Activated T-cell treated with anti-CD3 and anti-CD28 coated beads, Interleukin-2, amount 50 U/mL, for 72 hours (primary cell): ENCODE results near the gene DCAF11. TPM values are rescaled to one million over a fixed set of nuclear protein-coding genes. Genes with fewer than 3 reads are reported as not detected.

Experiments used
- ATAC-seq, 2 donors: fragments of 150-1000 bp; cut with Tn5 transposase; replicated peaks in 1 of 2; 2 replicates each; pipeline ENCODE4 v1.10.0; 2021; ENCODE audit warnings: moderate library complexity in 2 of 2, mild to moderate bottlenecking in 1 of 2
- DNase-seq, 2 donors: peaks; one replicate each; pipeline ENCODE4 v3.0.0; 2021 to 2022; ENCODE audit warnings: mixed read lengths in 1 of 2
- H3K27ac Mint-ChIP-seq: one replicate; pipeline ENCODE4 v1.8.0; 2022; ENCODE audit warnings: mild to moderate bottlenecking, moderate library complexity, mixed read lengths
- H3K27me3 Mint-ChIP-seq: one replicate; pipeline ENCODE4 v1.8.0; 2022; ENCODE audit warnings: low read depth, mixed read lengths
- H3K36me3 Mint-ChIP-seq, 2 donors: one replicate each; pipeline ENCODE4 v1.8.0; 2022; ENCODE audit warnings: mixed read lengths in 2 of 2, mild to moderate bottlenecking in 1 of 2; ENCODE audit not compliant: insufficient read depth in 2 of 2
- H3K4me1 Mint-ChIP-seq: one replicate; pipeline ENCODE4 v1.8.0; 2022; ENCODE audit warnings: low read depth, mixed read lengths
- H3K4me3 Mint-ChIP-seq, 2 donors: one replicate each; pipeline ENCODE4 v1.8.0; 2022; ENCODE audit warnings: mild to moderate bottlenecking in 2 of 2, mixed read lengths in 2 of 2, moderate library complexity in 2 of 2
- H3K9me3 Mint-ChIP-seq, 2 donors: one replicate each; pipeline ENCODE4 v1.8.0; 2022; ENCODE audit warnings: mixed read lengths in 2 of 2
- total RNA-seq, 2 donors: library from RNA; stranded (reverse); gene quantifications; one replicate each; pipeline ENCODE4 v1.2.3, GENCODE V29; 2022

Gene DCAF11
- total RNA-seq, 2 donors from 2014 or later = 109 to 124 TPM

DNA sequence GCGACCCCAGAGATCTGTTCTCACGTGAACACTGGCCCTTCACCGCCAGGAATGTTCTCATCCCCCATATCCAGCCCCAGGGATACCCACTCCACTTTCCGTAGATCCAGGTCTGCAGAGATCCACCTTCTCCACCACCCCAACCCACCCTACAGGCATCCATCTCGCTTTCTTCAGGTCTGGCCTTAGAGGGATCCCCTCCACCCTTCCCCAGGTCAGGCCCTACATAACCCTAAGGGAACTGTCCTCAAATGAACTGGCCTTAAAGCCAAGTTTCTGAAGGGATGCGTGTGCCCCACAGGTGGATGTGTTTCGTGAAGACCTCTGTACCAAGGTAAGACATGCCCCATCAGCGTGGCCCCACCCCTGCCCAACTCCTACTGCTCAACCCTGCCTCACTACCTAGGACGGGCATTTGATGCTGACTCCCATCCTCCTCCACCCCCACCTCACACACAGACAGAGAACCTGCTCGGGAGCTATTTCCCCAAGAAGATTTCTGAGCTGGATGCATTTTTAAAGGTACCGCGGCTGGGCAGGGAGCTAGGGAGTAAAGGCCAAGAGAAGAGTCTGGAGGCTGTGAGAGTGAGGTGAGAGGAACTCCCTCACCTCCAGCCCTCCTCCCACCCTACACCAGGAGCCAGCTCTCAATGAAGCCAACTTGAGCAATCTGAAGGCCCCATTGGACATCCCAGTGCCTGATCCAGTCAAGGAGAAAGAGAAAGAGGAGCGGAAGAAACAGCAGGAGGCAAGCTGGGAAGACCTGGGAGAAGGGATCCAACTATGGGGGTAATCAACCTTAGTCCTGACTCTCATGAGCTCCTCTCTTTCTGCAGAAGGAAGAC is 22.3 kb downstream of the DCAF11 start:
- no peak for ATAC-seq
- Mint-ChIP-seq H3K27ac (peak overlapping the region; percentile 91), H3K36me3 (peaks cover 11 to 22% of the 10 kb centered on the region in 2 donors), H3K4me3 (peak overlapping the region; percentile 92 to 95), H3K4me1 (peaks cover 61% of the 10 kb centered on the region), H3K27me3 (no peaks in the 10 kb centered on the region), H3K9me3 (no peaks in the 10 kb centered on the region)
- no peak for DNase-seq

DNA sequence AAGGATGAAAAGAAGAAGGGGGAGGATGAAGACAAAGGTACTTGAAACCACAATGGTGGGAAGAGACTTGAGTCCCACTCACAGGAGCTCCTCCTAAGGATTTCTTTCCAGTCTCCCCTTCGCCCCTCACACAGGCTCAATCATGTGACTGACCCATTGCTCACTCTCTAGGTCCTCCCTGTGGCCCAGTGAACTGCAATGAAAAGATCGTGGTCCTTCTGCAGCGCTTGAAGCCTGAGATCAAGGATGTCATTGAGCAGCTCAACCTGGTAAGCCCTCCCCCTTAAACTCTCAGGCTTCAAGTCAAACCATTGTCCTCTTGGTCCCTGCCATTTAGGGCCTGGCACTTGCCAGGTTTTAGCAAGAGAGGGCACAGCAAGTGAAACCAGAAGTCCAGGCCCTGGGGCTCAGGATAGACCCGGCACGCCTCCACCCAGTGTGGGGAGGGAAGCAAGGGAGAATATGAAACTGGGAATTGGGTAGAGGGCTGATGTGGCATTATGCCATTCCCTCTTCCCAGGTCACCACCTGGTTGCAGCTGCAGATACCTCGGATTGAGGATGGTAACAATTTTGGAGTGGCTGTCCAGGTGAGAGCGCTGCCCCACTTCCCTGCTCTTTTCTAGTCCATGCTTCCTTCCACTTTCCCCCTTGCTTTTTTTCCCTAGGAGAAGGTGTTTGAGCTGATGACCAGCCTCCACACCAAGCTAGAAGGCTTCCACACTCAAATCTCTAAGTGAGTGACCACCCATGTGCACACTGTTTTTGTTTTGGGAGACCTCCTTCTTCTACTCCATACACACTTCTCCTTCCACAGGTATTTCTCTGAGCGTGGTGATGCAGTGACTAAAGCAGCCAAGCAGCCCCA is 23.2 kb downstream of the DCAF11 start:
- Mint-ChIP-seq H3K27me3 (no peaks in the 10 kb centered on the region), H3K4me1 (peaks cover 61% of the 10 kb centered on the region), H3K36me3 (peaks cover 13 to 25% of the 10 kb centered on the region in 2 donors), H3K9me3 (no peaks in the 10 kb centered on the region), H3K27ac (peak overlapping the region; percentile 91), H3K4me3 (peak overlapping the region; percentile 92 to 95)
- ATAC-seq = no peak
- DNase-seq = no peak

DNA sequence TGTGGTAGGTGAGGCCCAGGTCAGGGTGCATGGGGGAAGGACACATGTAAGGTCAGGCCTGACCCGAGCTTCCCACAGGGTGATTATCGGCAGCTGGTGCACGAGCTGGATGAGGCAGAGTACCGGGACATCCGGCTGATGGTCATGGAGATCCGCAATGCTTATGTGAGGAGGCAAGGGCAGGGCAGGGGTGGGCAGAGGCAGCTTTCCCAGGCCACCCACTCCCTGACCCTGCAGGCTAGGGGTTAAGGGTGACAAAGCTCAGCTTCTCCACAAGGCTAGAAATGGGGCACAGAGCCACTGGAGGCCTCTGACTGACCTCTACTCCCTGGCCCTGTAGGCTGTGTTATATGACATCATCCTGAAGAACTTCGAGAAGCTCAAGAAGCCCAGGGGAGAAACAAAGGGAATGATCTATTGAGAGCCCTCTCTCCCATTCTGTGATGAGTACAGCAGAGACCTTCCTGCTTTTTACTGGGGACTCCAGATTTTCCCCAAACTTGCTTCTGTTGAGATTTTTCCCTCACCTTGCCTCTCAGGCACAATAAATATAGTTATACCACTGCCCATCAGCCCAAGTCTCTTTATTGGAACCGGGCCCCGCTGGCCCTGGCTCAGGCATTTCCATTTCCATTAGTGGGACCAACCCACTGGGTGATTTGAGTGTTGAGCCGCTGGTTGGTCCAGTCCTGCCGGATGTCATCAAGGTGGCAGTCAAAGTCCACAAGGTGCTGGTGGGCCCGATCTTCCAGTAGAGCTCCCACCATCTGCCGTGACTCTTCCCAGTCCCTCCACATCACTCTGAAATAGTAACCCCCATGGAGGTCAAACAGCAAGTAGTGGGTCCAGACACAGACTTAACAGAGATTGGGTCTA is 24.1 kb downstream of the DCAF11 start:
- no peaks in the 10 kb centered on the region for H3K27me3 Mint-ChIP-seq
- H3K36me3 Mint-ChIP-seq = peaks cover 17 to 29% of the 10 kb centered on the region in 2 donors
- H3K9me3 Mint-ChIP-seq = no peaks in the 10 kb centered on the region
- peaks cover 63% of the 10 kb centered on the region for H3K4me1 Mint-ChIP-seq
- H3K27ac Mint-ChIP-seq = peak overlapping the region; percentile 90
- H3K4me3 Mint-ChIP-seq = peak overlapping the region; percentile 94 to 99
- DNase-seq = no peak
- no peak for ATAC-seq

DNA sequence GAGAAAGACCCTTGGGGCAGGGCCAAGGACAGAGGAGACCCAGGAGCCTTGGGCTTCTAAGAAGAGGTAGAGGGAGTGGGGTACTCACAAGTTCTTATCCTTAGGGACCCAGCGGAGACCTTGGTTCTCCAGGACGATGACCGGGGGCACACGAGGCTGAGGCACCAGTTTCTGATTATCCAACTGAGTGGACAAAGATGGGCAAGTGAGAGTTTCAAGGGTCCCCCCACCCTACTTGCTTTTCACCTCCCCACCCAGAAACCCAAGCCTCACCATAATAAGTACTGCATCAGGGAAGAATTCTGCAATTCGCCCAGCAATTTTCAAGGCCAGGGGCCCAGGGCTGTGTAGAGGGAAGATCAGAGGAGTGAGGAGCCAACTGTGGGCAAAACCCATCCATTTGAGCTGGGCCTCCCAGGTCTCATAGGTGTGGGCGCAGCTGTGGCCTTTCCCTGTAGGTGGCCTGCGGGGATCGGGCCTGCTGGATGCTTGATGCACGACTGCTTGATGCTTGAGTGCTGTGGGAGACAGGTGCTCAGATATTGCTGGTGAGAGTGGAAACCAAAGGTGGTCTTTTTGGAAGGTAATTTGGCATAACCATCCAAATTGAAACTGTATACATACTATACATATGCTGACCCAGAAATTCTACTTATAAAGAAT is 24.8 kb downstream of the DCAF11 start:
- Mint-ChIP-seq H3K4me3 (peak overlapping the region; percentile 94 to 99), H3K4me1 (peaks cover 71% of the 10 kb centered on the region), H3K9me3 (no peaks in the 10 kb centered on the region), H3K36me3 (peaks cover 20 to 33% of the 10 kb centered on the region in 2 donors), H3K27me3 (no peaks in the 10 kb centered on the region), H3K27ac (peak overlapping the region; percentile 90)
- DNase-seq = peak in 1 of 2 donors; percentile 45
- ATAC-seq = no peak

DNA sequence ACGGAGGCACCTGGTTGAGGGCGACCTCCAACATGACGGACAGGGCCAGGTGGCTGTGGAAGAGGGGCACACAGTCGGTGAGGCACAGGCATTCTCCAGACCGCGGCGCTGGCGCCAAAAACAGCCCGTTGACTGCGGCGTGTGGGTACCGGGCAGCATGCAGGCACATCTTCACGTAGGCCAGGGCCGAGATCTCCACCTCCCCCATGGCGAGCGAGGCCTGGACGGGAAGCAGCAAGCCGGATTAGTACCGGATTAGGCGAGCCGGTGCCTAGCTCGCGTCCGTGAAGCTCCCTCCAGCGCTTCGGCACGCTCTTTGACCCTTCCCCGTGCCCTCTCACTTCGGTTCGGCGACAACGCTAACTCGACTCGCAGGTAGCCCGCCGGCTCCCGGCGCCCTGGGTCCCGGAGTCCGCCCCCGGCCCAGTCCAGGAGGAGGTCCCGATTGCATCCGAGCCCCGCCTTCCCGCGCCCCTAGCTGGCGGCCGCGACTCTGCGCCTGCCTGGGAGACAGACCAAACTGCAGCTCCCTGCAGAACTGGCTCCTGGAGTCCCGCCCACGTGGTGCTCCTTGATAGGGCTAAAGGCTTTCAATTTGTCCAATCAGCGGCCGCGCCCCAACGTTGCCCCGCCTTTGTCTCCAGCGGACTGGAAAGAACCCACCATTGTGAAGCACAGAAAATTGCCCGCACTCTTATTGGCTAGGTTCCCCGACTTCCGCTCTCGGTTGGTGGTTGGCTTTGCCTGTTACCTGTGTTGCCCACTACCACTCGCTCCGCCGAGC is 26.7 kb downstream of the DCAF11 start, which contains the start of gene EMC9:
EMC9 (minus strand) TSS at position 495 of the 784 bp plus-strand sequence; CDS start at position 208, 287 bp downstream.
- H3K4me1 Mint-ChIP-seq = peaks cover 78% of the 10 kb centered on the region
- no peaks in the 10 kb centered on the region for H3K9me3 Mint-ChIP-seq
- no peaks in the 10 kb centered on the region for H3K27me3 Mint-ChIP-seq
- peaks cover 28 to 39% of the 10 kb centered on the region in 2 donors for H3K36me3 Mint-ChIP-seq
- peak within 1 kb of the TSS; percentile 94 to 99 for H3K4me3 Mint-ChIP-seq
- peak within 1 kb of the TSS; percentile 96 for H3K27ac Mint-ChIP-seq
- ATAC-seq = peak; percentile 88
- peak; percentile 99 to 100 for DNase-seq

DNA sequence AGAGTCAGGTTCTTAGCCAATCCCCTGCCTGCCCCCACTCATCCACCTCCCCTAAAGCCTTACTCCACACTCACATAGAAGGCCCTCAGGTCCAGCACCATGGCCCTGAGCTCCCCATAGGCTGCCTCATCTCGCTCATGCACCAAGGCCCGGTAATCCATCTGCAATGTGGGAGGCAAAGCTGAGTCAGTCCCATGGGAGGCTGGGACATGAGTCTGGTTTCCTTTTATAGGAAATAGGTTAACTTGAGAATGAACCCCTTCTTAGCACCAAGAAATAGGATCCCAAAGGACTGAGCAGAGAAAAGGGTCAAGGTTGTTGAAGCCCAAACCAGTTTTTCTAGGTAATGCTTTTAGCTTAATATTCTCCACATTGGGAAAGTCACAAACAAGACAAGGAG is 28.9 kb downstream of the DCAF11 start:
- H3K4me1 Mint-ChIP-seq = peaks cover 63% of the 10 kb centered on the region
- no peak for DNase-seq
- peaks cover 18 to 34% of the 10 kb centered on the region in 2 donors for H3K36me3 Mint-ChIP-seq
- H3K27ac Mint-ChIP-seq = no peak overlapping the region
- H3K4me3 Mint-ChIP-seq = peak overlapping the region in 1 of 2 donors; percentile 8
- H3K27me3 Mint-ChIP-seq = no peaks in the 10 kb centered on the region
- no peak for ATAC-seq
- H3K9me3 Mint-ChIP-seq = no peaks in the 10 kb centered on the region

DNA sequence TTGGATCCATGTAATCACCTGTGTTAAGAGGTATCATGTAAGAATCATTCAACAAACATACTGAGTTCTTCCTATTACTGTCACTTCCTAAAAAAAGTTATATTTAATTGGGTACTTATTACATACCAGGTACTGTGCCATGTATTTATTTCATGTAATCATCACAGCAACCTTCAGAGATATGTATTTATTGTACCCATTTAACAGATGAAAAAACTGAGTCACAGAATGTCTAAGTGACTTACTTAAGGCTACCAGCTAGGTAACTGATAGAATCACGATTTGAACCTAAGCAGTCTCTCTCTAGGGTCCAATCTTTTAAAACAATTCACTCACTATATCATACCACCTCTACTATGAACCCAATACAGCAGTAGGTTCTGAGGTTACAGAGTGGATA is 29.9 kb downstream of the DCAF11 start:
- H3K9me3 Mint-ChIP-seq = no peaks in the 10 kb centered on the region

DNA sequence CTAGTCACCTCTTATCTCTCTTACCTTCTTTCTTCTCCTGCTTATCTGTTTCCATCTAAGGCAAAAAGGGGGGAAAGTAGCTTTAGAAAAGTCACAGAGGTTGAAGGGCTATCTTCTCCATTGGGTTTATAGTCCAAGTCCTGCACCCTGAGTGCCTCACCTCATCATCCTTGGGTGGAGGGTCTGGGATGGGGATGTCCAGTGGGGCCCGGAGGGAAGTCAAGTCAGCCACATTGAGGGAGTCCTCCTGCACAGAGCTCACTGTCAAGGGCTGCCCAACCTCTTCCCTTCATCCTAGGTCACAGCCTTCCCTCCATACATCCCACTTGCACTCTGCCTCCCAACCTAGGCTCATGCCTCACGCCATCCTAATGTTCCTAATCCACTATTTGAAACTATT is 30.6 kb downstream of the DCAF11 start:
- H3K4me1 Mint-ChIP-seq = peaks cover 59% of the 10 kb centered on the region

More for the DNA sequence above, 29.9 kb downstream of the DCAF11 start:
- Mint-ChIP-seq H3K4me1 (peaks cover 63% of the 10 kb centered on the region), H3K27ac (peak overlapping the region; percentile 84), H3K27me3 (no peaks in the 10 kb centered on the region), H3K36me3 (peaks cover 18 to 34% of the 10 kb centered on the region in 2 donors), H3K4me3 (peak overlapping the region; percentile 22 to 93)
- DNase-seq (no peak), ATAC-seq (no peak)

DNA sequence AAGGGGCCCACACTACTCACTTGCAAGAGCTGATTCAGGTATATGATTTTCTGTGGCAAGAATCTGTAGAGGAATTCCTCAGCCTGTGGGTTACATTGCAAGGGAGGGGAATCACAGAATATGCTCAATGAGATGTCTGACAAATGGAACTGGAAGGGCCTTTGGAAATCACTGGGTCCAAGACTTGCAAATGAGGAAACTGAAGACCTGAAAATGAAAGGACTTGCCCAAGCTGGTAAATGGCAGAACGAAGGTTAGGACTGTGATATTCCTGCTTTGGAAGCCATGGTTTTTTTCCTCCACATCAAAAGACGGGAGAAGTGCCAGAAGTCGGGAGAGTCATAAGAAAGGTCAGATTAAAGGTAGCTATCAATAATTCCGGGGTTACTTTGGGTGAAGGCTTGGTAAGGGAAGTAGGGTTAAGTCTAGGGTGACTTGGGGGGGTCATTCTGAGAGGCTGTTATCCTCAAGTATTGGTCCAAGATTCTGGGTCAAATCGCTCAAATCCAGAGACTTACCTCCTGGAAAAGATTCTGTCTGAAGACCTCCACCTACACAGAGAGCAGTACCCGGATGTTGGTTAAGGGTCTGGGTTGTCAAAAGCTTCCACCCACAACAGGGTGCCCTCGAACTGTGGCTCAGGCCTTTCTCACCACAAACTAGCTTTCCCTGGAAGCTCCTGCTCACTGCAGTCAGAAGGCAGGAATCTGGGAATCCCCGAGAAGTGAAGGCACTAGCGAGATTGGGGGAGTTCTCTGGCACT is 31.3 kb downstream of the DCAF11 start:
- H3K9me3 Mint-ChIP-seq = no peaks in the 10 kb centered on the region
- H3K4me3 Mint-ChIP-seq = peak overlapping the region; percentile 93 to 99
- H3K27ac Mint-ChIP-seq = peak overlapping the region; percentile 88
- peaks cover 63% of the 10 kb centered on the region for H3K4me1 Mint-ChIP-seq
- H3K36me3 Mint-ChIP-seq = peaks cover 26 to 35% of the 10 kb centered on the region in 2 donors
- DNase-seq (peak in 1 of 2 donors; percentile 36), ATAC-seq (no peak)
- H3K27me3 Mint-ChIP-seq = no peaks in the 10 kb centered on the region

More for the DNA sequence above, 30.6 kb downstream of the DCAF11 start:
- no peaks in the 10 kb centered on the region for H3K9me3 Mint-ChIP-seq
- peaks cover 20 to 33% of the 10 kb centered on the region in 2 donors for H3K36me3 Mint-ChIP-seq
- ATAC-seq = no peak
- H3K27ac Mint-ChIP-seq = peak overlapping the region; percentile 88
- DNase-seq = no peak
- peak overlapping the region; percentile 93 to 99 for H3K4me3 Mint-ChIP-seq
- H3K27me3 Mint-ChIP-seq = no peaks in the 10 kb centered on the region

DNA sequence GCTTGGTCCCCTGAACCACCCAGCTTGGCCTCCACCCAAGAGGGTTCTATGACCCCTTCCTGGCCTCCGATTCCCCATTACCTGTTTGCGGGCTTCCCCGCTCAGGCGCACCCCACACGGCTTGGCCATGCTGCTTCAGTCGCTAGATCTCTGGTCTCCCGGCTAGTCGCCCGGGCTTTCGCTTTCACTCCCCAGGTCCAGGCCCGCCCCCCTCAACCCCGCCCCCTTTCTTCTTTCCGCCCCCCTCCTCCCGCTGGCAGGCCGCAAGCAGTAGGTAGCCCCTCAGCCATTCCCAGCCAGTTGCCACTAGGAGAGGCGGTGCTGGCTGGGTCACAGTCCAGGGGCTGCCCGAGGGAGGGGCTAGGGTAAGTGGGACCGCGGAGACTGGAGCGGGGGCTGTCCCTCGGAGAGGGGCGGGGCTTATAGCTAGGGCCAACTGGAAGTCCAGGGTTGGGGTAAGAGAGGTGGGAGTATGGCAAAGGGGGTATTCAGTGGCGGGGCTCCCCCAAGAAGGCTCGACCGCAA is 31.9 kb downstream of the DCAF11 start, which contains the start of gene PSME2:
PSME2 (minus strand) TSS at position 158 of the 525 bp plus-strand sequence; CDS start at position 129, 29 bp downstream.
- peak within 1 kb of the TSS; percentile 93 to 99 for H3K4me3 Mint-ChIP-seq
- H3K36me3 Mint-ChIP-seq = peaks cover 26 to 38% of the 10 kb centered on the region in 2 donors
- H3K27ac Mint-ChIP-seq = peak within 1 kb of the TSS; percentile 88
- H3K27me3 Mint-ChIP-seq = no peaks in the 10 kb centered on the region
- H3K4me1 Mint-ChIP-seq = peaks cover 63% of the 10 kb centered on the region
- no peaks in the 10 kb centered on the region for H3K9me3 Mint-ChIP-seq
- ATAC-seq = peak; percentile 74
- peak; percentile 92 to 96 for DNase-seq
